ENCODE data around the gene RBFOX2.

- TF ChIP-seq CTCF (IDR thresholded peaks at IDR 0.05) (no peak), POLR2A (IDR thresholded peaks at IDR 0.05) (no peak), POLR2AphosphoS5 (IDR thresholded peaks at IDR 0.05) (no peak)
Observed at GRCh38 chr22:35795476-35795875, 233.1 kb downstream of the RBFOX2 start.
